Uterus (tissue), 4 donors: ENCODE results near the gene FAM217B. TPM values are rescaled to one million over a fixed set of nuclear protein-coding genes. Genes with fewer than 3 reads are reported as not detected.

ENCODE experiments used
- DNase-seq, 2 donors: peaks; one replicate each; pipeline ENCODE4 v3.0.0-alpha.2; 2019 to 2020
- H3K27ac ChIP-seq, 2 donors: fragments of 200-600 bp; sonication (generic); 1 replicate in 1 of 2; 2 replicates in 1 of 2; pipeline ENCODE4 v1.5.1; 2016 to 2018
- H3K27me3 ChIP-seq, 2 donors: fragments of 200-600 bp; sonication (generic); one replicate each; pipeline ENCODE4 v1.5.1; 2018 to 2019; ENCODE audit warnings: control low read depth in 1 of 2
- H3K36me3 ChIP-seq, 2 donors: fragments of 200-600 bp; sonication (generic); one replicate each; pipeline ENCODE4 v1.5.1; 2019; ENCODE audit warnings: control low read depth in 1 of 2
- H3K4me1 ChIP-seq, 2 donors: fragments of 200-600 bp; sonication (generic); one replicate each; pipeline ENCODE4 v1.5.1; 2018 to 2019; ENCODE audit warnings: control low read depth in 1 of 2
- H3K4me3 ChIP-seq, 2 donors: fragments of 200-600 bp; sonication (generic); 1 replicate in 1 of 2; 2 replicates in 1 of 2; pipeline ENCODE4 v1.5.1; 2018 to 2019; ENCODE audit warnings: mild to moderate bottlenecking in 1 of 2
- H3K9me3 ChIP-seq, 2 donors: fragments of 200-600 bp; sonication (generic); one replicate each; pipeline ENCODE4 v1.5.1; 2019; ENCODE audit warnings: control low read depth in 1 of 2
- CTCF ChIP-seq, 4 experiments: fragments of 200-600 bp in 2 of 4; fragments of 450-650 bp in 2 of 4; sonication (generic) in 2 of 4; IDR thresholded peaks; one replicate each; pipeline ENCODE4 v1.5.1; 2016 to 2019; ENCODE audit warnings: antibody characterized with exemption in 4 of 4, mild to moderate bottlenecking in 2 of 4, moderate library complexity in 1 of 4
- POLR2A ChIP-seq, 2 donors: fragments of 450-650 bp; IDR thresholded peaks; one replicate each; pipeline ENCODE4 v1.6.1; 2016; ENCODE audit warnings: antibody characterized with exemption in 2 of 2, mild to moderate bottlenecking in 1 of 2, moderate library complexity in 1 of 2
- intact Hi-C: fragments of 100-400 bp; cut with DNase I; formaldehyde crosslinking; loops from one replicate; pipeline ENCODE4 v1.15.1; 2023; ENCODE audit warnings: low total_unique reads
- total RNA-seq, 4 donors: library from RNA; depleted of rRNA in 3 of 4; stranded (reverse); fragments of >200 nt in 3 of 4; gene quantifications; one replicate each; pipeline versions ENCODE4 v1.1.0 to v1.2.4, GENCODE V29; 2014 to 2023
- donor health status: DM: yes; HTN: yes; CAD: no.

The FAM217B gene
- total RNA-seq, 4 donors from 2014 or later = 12.9 to 22.5 (median 14.5) TPM

- Histone ChIP-seq H3K27ac (peak overlapping the region; percentile 81 to 83), H3K36me3 (no peaks in the 10 kb centered on the region), H3K9me3 (no peaks in the 10 kb centered on the region), H3K27me3 (no peaks in the 10 kb centered on the region), H3K4me3 (peak overlapping the region; percentile 53 to 74), H3K4me1 (peaks cover 0 to 10% of the 10 kb centered on the region in 2 donors)
- peak; percentile 74 for DNase-seq
- peak in 1 of 2 donors; percentile 30 for TF ChIP-seq POLR2A (IDR thresholded peaks at IDR 0.05)
- TF ChIP-seq CTCF (IDR thresholded peaks at IDR 0.05) = peak; percentile 81 to 96 (median 92)
- intact Hi-C loops = no loop called here
Measured at GRCh38 chr20:59933849-59934585, 6.2 kb upstream of the FAM217B start.

GRCh38 chr20:59935457-59936185, 4.6 kb upstream of the FAM217B start:
- H3K9me3 ChIP-seq = no peaks in the 10 kb centered on the region
- DNase-seq = no peak
- H3K4me1 ChIP-seq = peaks cover 0 to 14% of the 10 kb centered on the region in 2 donors
- no peaks in the 10 kb centered on the region for H3K36me3 ChIP-seq
- H3K27ac ChIP-seq = no peak overlapping the region
- no peak overlapping the region for H3K4me3 ChIP-seq
- intact Hi-C loops = no loop called here
- H3K27me3 ChIP-seq = no peaks in the 10 kb centered on the region
- no peak for TF ChIP-seq CTCF (IDR thresholded peaks at IDR 0.05)
- no peak for TF ChIP-seq POLR2A (IDR thresholded peaks at IDR 0.05)

- Histone ChIP-seq H3K27me3 (no peaks in the 10 kb centered on the region), H3K36me3 (no peaks in the 10 kb centered on the region), H3K4me3 (no peak overlapping the region), H3K27ac (no peak overlapping the region), H3K9me3 (no peaks in the 10 kb centered on the region), H3K4me1 (peaks cover 5 to 14% of the 10 kb centered on the region in 2 donors)
- TF ChIP-seq CTCF (IDR thresholded peaks at IDR 0.05) (no peak), POLR2A (IDR thresholded peaks at IDR 0.05) (no peak)
- DNase-seq = no peak
- intact Hi-C loops = no loop called here
Measured at GRCh38 chr20:59936409-59936808, 3.8 kb upstream of the FAM217B start.

- Histone ChIP-seq H3K36me3 (no peaks in the 10 kb centered on the region), H3K4me3 (no peak overlapping the region), H3K27me3 (no peaks in the 10 kb centered on the region), H3K9me3 (no peaks in the 10 kb centered on the region), H3K4me1 (peaks cover 7 to 14% of the 10 kb centered on the region in 2 donors), H3K27ac (no peak overlapping the region)
- DNase-seq = no peak
- TF ChIP-seq CTCF (IDR thresholded peaks at IDR 0.05) (no peak), POLR2A (IDR thresholded peaks at IDR 0.05) (no peak)
- intact Hi-C loops = no loop called here
Measured at GRCh38 chr20:59937150-59937549, 3.0 kb upstream of the FAM217B start.

- peaks cover 7 to 10% of the 10 kb centered on the region in 2 donors for H3K4me1 ChIP-seq
- DNase-seq = no peak
- H3K27me3 ChIP-seq = no peaks in the 10 kb centered on the region
- no peak overlapping the region for H3K4me3 ChIP-seq
- H3K9me3 ChIP-seq = no peaks in the 10 kb centered on the region
- H3K36me3 ChIP-seq = no peaks in the 10 kb centered on the region
- no peak for TF ChIP-seq CTCF (IDR thresholded peaks at IDR 0.05)
- TF ChIP-seq POLR2A (IDR thresholded peaks at IDR 0.05) = no peak
- H3K27ac ChIP-seq = no peak overlapping the region
- intact Hi-C loops = no loop called here
Measured at GRCh38 chr20:59938221-59938620, 2.0 kb upstream of the FAM217B start.
